ENCODE measurements around the gene XRCC1. TPM values are rescaled to one million over a fixed set of nuclear protein-coding genes. Genes with fewer than 3 reads are reported as not detected.

XRCC1 gene
- total RNA-seq, 1 experiment from 2014 or later, result 40.7 TPM

GRCh38 chr19:43532962-43533545 lies 42.3 kb downstream of the XRCC1 start, which contains the start of gene ZNF575:
TSS of gene ZNF575 (plus strand) at chr19:43533188. CDS start at chr19:43534423, 1,235 bp downstream.
- no peaks in the 10 kb centered on the region; the same call in 1 of the 2 replicates for H3K36me3 ChIP-seq (ENCODE audit: control insufficient read depth, insufficient read depth, low read length)
- H3K4me1 ChIP-seq, result 0 out of 2 replicates have a peak, but pooled peaks cover 4% of the 10 kb centered on the region
- intact Hi-C loops (cut with micrococcal nuclease; ENCODE audit: unreplicated experiment), result loop anchor here (1.0 to 10.0 kb wide), 4 partner anchors 8 to 122 kb away; partner anchors contain the start of genes IRGQ, PHLDB3 and ZNF576
- POLR2A ChIA-PET, result interaction anchor here (0.6 to 2.1 kb wide), 6 partner anchors 13 to 772 kb away, joined by 4 to 10 read pairs (median 6); partner anchors contain the start of genes IRGQ, PHLDB3, ZNF235 and ZNF576
- peak; percentile 95 to 96 for DNase-seq
- Mint-ChIP-seq H3K9me3 (ENCODE audit: unreplicated experiment) (no peaks in the 10 kb centered on the region), H3K27ac (ENCODE audit: unreplicated experiment) (peak within 1 kb of the TSS; percentile 96), H3K36me3 (ENCODE audit: insufficient read depth, unreplicated experiment) (peaks cover 31% of the 10 kb centered on the region), H3K4me1 (ENCODE audit: low read depth, unreplicated experiment) (peaks cover 6% of the 10 kb centered on the region), H3K27me3 (ENCODE audit: insufficient read depth, unreplicated experiment) (no peaks in the 10 kb centered on the region), H3K4me3 (ENCODE audit: unreplicated experiment) (peak within 1 kb of the TSS; percentile 96)
- peak in 1 of 2 experiments; percentile 9 for TF ChIP-seq CTCF (IDR thresholded peaks at IDR 0.05; ENCODE audit: insufficient read depth in 1 of 2, low read depth in 1 of 2, low read length in 1 of 2, severe bottlenecking in 1 of 2, unreplicated experiment in 1 of 2)
- no peaks in the 10 kb centered on the region for H3K9me3 ChIP-seq
- CTCF ChIA-PET, result interaction anchor here (0.6 to 2.4 kb wide), 10 partner anchors 8 to 146 kb away, joined by 3 to 14 read pairs (median 8); partner anchors contain the start of genes IRGQ, PHLDB3 and ZNF576
- H3K27me3 ChIP-seq (replicated peaks; ENCODE audit: control insufficient read depth, insufficient read depth, low read length), result no peaks in the 10 kb centered on the region
- peak within 1 kb of the TSS; percentile 60 for H3K4me3 ChIP-seq (ENCODE audit: low read depth, low read length)
- TSS peak; percentile 13 for BruUV-seq (replicated peaks)

- H3K4me1 ChIP-seq, result 0 out of 2 replicates have a peak, but pooled peaks cover 4% of the 10 kb centered on the region
These were observed 42.8 kb downstream of the XRCC1 start for GRCh38 chr19:43532571-43532961.

More at GRCh38 chr19:43532571-43532961, 42.8 kb downstream of the XRCC1 start:
- H3K27me3 ChIP-seq (replicated peaks; ENCODE audit: control insufficient read depth, insufficient read depth, low read length), result no peaks in the 10 kb centered on the region
- H3K27me3 Mint-ChIP-seq (ENCODE audit: insufficient read depth, unreplicated experiment), result no peaks in the 10 kb centered on the region
- peaks cover 30% of the 10 kb centered on the region for H3K36me3 Mint-ChIP-seq (ENCODE audit: insufficient read depth, unreplicated experiment)
- CTCF ChIA-PET, result interaction anchor here (0.9 to 2.4 kb wide), 9 partner anchors 13 to 147 kb away, joined by 3 to 14 read pairs (median 9); partner anchors contain the start of genes IRGQ, PHLDB3 and ZNF576
- H3K4me3 Mint-ChIP-seq (ENCODE audit: unreplicated experiment), result peak overlapping the region; percentile 96
- H3K9me3 ChIP-seq, result no peaks in the 10 kb centered on the region
- no peaks in the 10 kb centered on the region for H3K9me3 Mint-ChIP-seq (ENCODE audit: unreplicated experiment)
- H3K36me3 ChIP-seq (ENCODE audit: control insufficient read depth, insufficient read depth, low read length), result no peaks in the 10 kb centered on the region
- no peak for TF ChIP-seq CTCF (IDR thresholded peaks at IDR 0.05; ENCODE audit: insufficient read depth in 1 of 2, low read depth in 1 of 2, low read length in 1 of 2, severe bottlenecking in 1 of 2, unreplicated experiment in 1 of 2)
- BruUV-seq (replicated peaks), result no TSS peak
- peak in 1 of 2 experiments; percentile 36 for DNase-seq
- peak overlapping the region; percentile 96 for H3K27ac Mint-ChIP-seq (ENCODE audit: unreplicated experiment)
- POLR2A ChIA-PET, result interaction anchor here (0.6 to 2.1 kb wide), 5 partner anchors 23 to 772 kb away, joined by 5 to 10 read pairs (median 8); partner anchors contain the start of genes IRGQ, PHLDB3, ZNF235 and ZNF576
- H3K4me1 Mint-ChIP-seq (ENCODE audit: low read depth, unreplicated experiment), result peaks cover 6% of the 10 kb centered on the region
- intact Hi-C loops (cut with micrococcal nuclease; ENCODE audit: unreplicated experiment), result loop anchor here (2.0 to 10.0 kb wide), 2 partner anchors 28 to 122 kb away; partner anchors contain the start of gene PHLDB3
- H3K4me3 ChIP-seq (ENCODE audit: low read depth, low read length), result peak overlapping the region; percentile 60
